Activated CD8-positive, alpha-beta memory T cell treated with anti-CD3 and anti-CD28 coated beads for 1 hour (primary cell): ENCODE data around the gene DDIAS.
"Not testable (repeated sequence)": the region's sequence is repeated elsewhere in the genome, so short reads cannot be mapped to it uniquely, and the experiment has no call there.

Experiments used
- DNase-seq, 2 donors: peaks; one replicate each; pipeline ENCODE4 v3.0.0-alpha.2; 2020; ENCODE audit warnings: low read depth in 1 of 2; ENCODE audit errors: extremely low read depth in 1 of 2

DDIAS gene

DNA sequence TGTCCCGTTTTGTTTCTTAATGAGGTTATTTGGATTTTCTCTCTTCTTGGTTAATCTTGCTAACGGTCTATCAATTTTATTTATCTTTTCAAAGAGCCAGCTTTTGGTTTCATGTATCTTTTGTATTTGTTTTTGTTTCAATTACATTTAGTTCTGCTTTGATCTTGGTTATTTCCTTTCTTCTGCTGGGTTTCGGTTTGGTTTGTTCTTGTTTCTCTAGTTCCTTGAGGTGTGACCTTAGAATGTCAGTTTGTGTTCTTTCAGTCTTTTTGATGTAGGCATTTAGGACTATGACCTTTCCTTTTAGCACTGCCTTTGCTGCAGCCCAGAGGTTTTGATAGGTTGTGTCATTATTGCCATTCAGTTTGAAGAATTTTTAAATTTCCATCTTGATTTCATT is 18.7 kb downstream of the DDIAS start:
- not testable (repeated sequence) for DNase-seq

DNA sequence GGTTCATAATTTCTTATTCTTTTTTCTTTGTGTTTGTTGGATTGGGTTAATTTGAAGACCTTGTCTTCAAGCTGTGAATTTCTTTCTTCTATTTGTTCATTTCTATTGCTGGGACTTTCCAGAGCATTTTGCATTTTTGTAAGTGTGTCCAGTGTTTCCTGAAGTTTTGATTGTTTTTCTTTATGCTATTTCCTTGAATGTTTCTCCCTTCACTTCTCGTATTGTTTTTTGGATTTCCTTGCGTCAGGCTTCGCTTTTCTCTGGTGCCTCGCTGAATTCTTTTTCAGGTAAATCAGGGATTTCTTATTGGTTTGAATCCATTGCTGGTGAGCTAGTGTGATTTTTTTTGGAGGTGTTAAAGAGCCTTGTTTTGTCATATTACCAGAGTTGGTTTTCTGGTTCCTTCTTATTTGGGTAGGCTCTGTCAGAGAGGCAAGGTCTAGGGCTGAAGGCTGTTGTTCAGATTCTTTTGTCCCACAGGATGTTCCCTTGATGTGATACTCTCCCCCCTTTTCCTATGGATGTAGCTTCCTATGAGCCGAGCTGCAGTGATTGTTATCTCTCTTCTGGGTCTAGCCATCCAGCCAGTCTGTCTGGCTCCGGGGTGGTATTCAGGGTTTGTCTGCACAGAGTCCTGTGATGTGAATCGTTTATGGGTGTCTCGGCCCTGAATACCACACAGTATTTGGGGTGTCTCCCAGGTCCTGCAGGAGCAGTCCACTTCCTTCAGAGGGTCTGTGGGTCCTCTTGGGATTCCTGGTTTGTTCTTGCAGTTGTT is 21.0 kb downstream of the DDIAS start:
- DNase-seq, result not testable (repeated sequence)

DNA sequence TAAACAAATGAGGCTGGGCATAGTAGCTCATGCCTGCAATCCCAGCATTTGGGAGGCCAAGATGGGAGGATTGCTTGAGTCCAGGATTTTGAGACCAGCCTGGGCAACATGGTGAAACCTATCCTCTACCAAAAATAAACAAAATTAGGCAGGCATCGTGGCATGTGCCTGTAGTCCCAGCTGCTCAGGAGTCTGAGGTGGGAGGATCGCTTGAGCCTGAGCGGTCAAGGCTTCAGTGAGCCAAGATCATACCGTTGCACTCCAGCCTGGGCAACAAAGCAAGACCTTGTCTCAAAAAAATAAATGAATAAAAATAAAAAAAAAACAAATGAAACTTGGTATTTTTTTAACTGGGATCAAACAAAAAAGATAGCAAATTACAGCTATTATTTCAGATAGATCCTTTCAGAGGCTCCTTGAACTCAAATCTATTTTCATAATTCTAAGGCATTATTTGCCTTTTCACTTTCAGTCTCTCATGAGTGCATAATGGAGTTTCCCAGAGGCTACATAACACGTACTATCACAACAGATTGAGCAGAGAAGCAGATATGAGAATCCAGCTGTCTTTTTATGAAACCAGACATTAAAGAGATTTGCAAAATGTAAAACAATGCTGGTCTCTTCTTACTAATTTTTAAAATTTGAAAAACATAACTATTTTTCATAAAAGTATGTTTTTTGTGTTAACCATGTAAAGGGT is 23.1 kb downstream of the DDIAS start:
- no peak for DNase-seq

DNA sequence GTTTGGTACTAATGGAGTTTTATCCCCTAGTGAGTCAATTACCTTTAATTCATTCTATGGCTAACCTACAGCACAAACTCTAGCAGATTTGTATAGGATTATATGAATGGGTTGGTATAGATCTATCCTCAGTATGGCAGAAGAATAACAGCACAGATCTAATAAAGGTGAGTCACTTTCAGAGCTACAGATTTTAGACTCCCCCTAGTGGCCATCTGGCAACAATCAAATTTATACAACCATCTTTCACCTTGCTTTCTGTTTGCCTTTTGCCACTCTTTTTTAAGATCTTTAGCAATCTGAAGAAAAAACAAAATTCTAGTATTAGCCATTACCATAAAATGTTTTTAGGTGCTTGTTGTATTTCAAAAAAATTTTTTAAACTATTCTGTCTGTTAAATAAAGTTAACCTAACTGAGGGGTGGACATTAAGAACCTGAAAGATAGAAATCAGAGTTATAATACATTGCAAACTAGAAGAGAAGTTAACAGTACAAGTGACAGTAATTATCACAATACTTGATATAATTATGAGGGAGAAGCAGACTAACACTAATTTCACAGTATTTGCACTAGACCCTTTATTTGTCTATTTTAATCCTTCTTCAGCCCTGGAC is 25.8 kb downstream of the DDIAS start:
- DNase-seq, result peak in 1 of 2 donors; percentile 2

DNA sequence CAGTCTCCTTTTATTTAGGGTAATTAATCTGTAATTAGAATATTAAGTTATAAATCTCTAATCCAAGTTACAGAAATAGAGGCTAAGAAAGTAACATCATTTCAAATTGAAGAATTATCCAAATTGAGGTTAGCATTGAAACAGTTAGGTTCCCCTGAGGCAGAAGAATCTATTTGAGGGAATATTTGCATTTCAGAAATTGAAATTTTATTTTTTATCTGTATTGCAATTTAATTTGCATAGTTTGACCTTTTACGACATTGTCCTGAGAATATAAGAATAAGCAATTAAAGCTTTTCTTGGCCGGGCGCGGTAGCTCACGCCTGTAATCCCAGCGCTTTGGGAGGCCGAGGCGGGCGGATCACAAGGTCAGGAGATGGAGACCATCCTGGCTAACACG is 27.6 kb downstream of the DDIAS start:
- no peak for DNase-seq

DNA sequence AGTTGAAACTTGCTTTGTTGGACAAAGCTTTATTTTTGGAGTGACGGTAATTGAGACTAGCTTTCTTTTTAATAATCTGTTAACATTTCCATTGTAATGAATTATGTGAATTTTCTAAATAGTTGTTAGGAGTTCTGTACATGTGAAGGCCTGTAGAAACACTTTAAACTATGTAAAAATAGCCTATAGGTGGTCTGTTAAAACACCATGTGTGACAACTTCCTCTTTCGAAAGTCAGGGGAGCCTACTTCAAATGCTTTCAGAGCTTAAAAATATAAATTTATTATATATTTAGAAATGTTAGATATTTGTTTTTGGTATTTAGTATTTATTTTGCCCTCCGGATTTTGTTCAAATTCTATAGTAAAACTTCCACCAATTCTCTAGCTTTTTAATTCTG is 28.7 kb downstream of the DDIAS start:
- no peak for DNase-seq

DNA sequence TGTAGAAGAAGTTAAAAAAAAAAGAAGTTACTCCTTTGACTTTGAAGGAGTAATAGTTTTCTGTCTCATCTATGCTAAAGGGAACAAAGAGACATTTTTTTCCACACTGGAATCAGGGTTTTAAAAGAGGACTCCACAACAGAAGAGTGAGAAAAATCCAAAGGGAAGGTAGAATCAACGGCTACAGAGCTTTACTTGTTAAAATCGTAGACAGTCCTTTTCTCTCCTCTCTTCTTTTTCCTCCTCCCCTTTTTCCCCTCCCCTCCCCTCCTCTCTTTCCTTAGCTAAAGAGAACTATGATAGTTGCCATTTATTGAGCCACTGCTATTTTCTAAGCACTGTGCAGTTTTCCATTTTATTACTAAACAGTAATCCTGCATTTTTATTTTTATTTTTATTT is 29.2 kb downstream of the DDIAS start:
- DNase-seq, result no peak

DNA sequence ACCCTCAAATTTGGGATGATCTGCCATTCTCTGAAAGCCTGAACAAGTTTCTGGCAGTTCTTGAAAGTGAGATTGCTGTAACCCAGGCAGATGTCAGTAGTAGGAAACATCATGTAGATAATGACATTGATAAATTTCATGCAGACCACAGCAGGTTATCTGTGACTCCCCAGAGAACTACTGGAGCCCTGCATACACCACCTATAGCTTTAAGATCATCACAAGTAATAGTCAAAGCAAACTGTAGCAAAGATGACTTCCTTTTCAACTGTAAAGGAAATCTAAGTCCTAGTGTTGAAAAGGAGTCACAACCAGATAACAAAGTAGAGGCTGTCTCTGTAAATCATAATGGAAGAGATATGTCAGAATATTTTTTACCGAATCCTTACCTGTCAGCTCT is 31.0 kb downstream of the DDIAS start:
- DNase-seq, result no peak

DNA sequence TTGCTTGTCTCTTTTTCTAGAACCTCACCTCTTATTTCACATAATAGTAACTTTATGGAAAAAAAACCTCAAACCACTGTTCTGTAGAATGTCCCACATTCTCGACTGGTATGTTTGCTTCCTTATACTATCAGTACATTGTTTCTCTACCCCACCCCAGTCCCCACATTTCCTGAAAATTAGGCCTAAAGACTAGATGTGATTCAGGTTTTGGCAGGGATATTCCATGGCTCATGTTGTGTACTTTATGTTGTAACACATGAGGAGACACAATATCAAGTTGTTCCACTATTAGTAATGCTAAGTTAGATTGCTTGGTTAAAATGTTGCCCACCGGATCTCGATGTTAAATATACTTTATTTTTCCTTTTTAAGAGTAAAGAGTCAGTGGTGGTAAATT is 34.7 kb downstream of the DDIAS start:
- DNase-seq, result no peak

DNA sequence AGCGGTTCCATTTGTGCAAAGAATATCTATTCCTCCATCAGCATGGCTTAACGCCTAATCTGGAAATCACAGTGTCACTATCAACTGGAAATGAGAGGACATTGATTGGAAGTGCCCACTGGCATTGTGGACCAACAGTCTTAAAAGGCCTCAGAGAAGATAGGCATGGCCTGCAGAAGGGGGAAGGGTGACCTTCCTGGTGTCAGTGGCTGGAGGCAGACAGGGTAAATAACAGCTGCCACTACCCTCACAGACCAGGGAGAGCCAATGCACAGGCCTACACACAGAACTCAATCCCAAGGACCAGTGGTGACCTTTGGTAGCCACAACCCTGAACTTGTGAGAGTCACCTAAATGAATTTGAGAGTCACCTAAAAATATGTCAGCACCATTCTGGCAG is 36.0 kb downstream of the DDIAS start:
- DNase-seq, result no peak

DNA sequence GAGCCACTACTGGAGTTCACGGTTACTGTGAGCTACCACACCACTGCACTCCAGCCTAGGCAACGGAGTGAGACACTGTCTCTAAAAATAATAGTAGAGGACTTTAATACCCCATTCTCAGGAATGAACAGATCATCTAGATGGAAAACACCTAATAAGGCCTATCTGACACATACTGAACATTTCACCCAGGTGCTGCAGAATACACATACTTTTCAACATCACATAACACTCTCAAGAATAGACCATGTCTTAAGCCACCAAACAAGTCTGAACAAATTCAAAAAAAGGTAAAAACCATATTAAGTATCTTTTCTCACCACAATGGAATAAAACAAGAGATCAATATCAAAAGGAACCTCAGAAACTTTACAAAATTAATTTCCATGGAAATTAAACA is 37.9 kb downstream of the DDIAS start:
- no peak for DNase-seq

DNA sequence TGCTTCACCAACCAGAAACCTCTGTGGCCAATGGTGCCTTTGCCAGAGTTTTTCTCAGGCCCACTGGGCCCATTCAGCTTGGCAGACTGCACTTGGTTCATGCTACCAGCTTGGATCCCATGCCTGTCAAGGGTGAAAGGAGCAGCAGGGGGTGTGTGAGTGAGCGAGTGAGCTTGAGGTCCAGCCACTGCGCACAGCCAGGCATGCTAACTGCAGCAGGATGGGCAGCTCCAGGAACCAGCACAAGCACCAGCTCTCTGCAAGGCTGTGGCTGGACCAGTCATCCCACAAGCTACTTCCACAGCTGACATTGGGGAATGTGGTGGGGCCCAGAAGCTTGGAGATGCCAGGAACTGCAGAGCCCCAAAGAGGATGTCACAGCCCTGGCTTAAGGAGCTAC is 40.8 kb downstream of the DDIAS start:
- DNase-seq, result no peak

DNA sequence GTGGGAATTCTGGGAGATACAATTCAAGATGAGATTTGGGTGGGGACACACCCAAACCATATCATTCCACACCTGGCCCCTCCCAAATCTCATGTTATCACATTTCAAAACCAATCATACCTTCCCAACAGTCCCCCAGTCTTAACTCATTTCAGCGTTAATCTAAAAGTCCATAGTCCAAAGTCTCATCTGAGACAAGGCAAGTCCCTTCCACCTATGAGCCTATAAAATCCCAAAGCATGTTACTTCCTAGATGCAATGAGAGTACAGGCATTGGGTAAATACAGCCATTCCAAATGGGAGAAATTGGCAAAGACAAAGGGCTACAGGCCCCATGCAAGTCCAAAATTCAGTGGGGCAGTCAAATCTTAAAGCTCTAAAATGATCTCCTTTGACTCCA is 41.9 kb downstream of the DDIAS start:
- DNase-seq, result not testable (repeated sequence)

DNA sequence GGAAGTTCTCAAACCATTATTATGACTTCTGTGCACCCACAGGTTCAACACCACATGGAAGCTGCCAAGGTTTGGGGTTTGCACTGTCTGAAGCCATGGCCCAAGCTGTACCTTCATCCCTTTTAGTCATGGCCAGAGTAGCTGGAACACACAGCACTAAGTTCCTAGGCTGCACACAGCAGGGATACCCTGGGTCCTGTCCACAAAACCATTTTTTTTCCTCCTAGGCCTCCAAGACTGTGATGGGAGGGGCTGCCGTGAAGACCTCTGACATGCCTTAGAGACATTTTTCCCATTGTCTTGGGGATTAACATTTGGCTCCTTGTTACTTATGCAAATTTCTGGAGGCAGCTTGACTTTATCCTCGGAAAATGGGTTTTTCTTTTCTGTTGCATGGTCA is 42.7 kb downstream of the DDIAS start:
- no peak for DNase-seq

DNA sequence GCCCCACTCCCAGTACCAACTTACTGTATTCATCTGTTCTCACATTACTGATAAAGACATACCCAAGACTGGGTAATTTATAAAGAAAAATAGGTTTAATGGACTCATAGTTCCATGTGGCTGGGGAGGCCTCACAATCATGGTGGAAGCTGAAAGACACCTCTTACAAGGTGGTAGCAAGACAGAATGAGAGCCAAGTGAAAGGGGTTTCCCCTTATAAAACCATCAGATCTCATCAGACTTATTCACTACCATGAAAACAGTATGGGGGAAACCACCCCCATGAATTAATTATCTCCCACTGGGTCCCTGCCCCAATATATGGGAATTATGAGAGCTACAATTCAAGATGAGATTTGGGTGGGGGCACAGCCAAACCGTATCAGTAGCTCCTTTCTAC is 43.5 kb downstream of the DDIAS start:
- DNase-seq, result not testable (repeated sequence)

DNA sequence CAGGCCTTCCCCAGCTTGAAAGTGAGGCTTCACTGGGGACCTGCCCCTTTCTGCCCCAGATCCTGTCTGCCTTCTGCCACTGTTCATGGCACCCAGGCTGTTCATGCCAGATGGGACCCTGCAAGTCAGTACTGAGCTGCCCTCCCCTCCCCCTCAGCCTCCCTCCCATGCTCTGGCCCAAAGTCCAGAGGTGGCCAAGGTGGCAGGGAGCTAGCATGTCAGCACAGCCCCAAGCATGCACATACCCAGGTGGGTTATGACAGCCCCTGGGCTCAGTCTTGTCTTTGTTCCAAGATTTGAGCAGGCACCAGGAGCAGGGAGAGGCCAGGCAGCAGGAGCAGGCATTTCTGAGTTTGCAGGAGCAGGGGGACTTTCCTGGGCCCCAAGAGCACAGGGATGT is 44.1 kb downstream of the DDIAS start:
- no peak for DNase-seq

DNA sequence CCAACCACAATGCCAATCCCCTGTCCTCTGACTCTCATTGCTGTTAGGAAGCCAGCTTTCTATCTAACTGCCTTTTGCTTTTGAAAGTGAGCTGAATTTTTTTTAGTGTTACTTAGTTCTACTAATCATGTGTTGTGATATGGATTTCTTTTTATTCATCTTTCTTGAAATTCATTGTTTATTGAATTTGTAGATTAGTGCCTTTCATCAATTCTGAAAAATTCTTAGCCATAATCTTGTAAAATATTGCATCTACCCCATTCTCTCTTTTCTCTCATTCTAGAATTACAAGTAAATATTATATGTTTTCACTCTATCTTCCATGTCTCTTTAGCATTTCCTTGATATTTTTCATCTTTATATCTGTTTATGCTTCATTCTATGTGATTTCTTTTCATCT is 47.8 kb downstream of the DDIAS start:
- DNase-seq, result no peak

DNA sequence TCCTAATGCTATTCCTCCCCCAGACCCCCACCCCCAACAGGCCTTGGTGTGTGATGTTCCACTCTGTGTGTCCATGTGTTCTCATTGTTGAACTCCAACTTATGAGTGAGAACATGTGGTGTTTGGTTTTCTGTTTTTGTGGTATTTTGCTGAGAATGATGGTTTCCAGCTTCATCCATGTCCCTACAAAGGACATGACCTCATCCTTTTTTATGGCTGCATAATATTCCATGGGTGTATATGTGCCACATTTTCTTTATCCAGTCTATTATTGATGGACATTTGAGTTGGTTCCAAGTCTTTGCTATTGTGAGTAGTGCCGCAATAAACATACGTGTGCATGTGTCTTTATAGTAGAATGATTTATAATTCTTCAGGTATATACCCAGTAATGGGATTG is 49.0 kb downstream of the DDIAS start:
- not testable (repeated sequence) for DNase-seq

DNA sequence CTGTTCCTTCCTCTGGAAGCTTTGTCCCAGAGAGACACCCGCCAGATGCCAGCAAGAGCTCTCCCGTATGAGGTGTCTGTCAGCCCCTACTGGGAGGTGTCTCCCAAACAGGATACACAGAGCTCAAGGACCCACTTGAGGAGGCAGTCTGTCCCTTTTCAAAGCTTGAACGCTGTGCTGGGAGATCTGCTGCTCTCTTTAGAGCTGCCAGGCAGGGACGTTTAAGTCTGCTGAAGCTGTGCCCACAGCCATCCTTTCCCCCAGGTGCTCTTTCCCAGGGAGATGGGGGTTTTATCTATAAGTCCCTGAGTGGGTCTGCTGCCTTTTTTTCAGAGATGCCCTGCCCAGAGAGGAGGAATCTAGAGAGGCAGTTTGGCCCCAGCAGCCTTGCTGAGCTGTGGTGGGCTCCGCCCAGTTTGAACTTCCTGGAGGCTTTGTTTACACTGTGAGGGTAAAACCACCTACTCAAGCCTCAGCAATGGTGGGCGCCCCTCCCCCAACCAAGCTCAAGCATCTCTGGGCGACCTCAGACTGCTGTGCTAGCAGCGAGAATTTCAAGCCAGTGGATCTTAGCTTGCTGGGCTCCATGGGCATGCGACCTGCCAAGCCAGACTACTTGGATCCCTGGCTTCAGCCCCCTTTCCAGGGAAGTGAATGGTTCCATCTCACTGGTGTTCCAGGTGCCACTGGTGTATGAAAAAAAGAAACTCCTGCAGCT is 54.4 kb downstream of the DDIAS start:
- peak; percentile 48 to 60 for DNase-seq

DNA sequence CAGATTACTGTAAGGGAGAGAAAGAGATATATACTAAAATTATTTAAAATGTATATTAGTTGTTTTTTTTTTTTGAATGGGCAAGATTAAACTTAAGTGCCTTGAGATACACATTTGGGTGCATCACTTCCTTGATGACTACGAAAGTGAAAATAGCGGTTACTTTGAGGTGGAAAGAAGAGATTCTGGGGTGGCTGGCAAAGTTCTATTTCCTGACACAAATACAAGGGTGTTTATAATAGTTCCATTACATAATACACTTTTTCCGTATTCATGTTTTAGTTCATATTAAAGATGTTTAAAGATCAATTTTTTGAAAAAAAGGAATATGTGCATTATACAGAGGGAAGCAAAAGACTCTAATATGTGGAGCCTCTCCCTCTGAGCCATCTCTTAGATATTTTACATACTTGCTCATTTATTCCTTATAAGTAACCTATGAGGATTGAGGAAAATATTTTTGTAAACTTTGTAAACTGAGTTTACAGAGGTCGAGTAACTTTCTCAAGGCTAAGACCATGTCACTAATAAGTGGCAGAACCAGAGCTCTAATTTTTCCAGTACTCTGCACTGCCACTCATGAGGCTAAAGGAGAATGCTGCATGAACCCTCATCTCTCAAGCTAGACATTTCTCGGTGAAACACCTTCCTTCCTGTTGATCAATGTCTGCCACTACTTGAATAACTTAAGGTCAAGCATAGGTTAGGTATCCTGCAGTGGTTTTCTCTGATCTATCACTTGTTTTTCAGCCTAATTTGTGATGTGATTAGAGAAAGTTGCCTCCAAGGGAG is 58.6 kb downstream of the DDIAS start:
- DNase-seq, result no peak

DNA sequence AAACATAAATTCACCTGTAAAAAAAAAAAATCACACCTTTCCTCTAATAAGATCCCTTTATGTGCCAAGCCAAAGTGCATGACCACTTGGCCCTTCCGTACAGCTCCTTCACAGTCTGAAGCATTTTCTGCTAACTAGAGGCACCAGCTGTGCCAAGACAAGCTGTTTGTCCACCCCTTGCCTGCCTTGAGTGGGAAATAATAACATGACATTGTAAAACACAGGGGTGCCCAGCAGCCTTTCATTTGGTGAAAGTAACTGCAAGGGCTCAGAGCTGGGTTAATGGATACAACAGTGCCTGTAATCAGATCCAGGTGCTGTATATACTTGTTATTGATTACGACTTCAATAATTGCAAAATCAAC is 59.2 kb downstream of the DDIAS start:
- no peak for DNase-seq
